ENCODE measurements around the gene NEUROG3. TPM values are rescaled to one million over a fixed set of nuclear protein-coding genes. Genes with fewer than 3 reads are reported as not detected.

Gene NEUROG3
- total and polyA plus RNA-seq, 10 of the 15 experiments (the other 5 are each of a cell fraction or from before 2014, with no cell fraction given) = not detected

DNA sequence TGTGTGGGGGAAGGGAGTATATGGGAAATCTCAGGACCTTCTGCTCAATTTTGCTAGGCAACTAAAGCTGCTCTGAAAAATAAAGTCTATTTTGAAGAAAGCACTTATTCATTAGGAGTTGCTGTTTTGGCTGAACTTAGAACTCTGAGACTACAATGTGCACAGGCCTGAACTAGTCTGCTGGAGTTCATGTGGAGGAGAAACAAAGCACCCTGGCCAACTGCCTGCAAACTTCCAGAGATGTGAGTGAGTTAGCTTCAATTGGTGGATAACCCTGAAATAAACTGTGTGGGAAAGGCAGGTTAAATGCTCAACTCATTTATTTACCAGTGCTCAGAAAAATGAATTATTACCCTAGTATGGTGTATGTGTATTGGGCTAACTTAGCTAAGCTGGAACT is 39.5 kb upstream of the NEUROG3 start (continued):
- TF ChIP-seq, protein P1, sequence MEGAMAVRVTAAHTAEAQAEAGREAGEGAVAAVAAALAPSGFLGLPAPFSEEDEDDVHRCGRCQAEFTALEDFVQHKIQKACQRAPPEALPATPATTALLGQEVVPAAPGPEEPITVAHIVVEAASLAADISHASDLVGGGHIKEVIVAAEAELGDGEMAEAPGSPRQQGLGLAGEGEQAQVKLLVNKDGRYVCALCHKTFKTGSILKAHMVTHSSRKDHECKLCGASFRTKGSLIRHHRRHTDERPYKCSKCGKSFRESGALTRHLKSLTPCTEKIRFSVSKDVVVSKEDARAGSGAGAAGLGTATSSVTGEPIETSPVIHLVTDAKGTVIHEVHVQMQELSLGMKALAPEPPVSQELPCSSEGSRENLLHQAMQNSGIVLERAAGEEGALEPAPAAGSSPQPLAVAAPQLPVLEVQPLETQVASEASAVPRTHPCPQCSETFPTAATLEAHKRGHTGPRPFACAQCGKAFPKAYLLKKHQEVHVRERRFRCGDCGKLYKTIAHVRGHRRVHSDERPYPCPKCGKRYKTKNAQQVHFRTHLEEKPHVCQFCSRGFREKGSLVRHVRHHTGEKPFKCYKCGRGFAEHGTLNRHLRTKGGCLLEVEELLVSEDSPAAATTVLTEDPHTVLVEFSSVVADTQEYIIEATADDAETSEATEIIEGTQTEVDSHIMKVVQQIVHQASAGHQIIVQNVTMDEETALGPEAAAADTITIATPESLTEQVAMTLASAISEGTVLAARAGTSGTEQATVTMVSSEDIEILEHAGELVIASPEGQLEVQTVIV (IDR thresholded peaks at IDR 0.05; ENCODE audit: borderline replicate concordance, partially characterized antibody) = no peak
- TF ChIP-seq CHD2 (IDR thresholded peaks at IDR 0.05; ENCODE audit: borderline replicate concordance, low read depth, low read length) = no peak

DNA sequence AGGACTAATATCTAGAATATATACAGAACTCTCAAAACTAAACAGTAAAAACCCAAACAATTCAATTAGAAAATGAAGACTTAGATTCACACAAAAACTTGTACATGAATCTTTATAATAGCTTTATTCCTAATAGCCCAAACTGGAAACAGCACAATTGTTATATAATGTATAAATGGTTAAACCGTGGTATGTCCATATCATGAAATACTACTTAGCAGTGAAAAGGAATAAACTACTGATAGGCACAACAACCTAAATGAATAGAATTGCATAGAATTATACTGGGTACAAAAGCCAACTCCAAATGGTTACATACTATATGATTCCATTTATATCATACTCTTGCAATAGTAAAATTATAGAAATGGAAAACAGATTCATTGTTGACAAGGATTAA is 35.9 kb upstream of the NEUROG3 start:
- no peak for TF ChIP-seq NBN (IDR thresholded peaks at IDR 0.05)
- TF ChIP-seq, protein P2, sequence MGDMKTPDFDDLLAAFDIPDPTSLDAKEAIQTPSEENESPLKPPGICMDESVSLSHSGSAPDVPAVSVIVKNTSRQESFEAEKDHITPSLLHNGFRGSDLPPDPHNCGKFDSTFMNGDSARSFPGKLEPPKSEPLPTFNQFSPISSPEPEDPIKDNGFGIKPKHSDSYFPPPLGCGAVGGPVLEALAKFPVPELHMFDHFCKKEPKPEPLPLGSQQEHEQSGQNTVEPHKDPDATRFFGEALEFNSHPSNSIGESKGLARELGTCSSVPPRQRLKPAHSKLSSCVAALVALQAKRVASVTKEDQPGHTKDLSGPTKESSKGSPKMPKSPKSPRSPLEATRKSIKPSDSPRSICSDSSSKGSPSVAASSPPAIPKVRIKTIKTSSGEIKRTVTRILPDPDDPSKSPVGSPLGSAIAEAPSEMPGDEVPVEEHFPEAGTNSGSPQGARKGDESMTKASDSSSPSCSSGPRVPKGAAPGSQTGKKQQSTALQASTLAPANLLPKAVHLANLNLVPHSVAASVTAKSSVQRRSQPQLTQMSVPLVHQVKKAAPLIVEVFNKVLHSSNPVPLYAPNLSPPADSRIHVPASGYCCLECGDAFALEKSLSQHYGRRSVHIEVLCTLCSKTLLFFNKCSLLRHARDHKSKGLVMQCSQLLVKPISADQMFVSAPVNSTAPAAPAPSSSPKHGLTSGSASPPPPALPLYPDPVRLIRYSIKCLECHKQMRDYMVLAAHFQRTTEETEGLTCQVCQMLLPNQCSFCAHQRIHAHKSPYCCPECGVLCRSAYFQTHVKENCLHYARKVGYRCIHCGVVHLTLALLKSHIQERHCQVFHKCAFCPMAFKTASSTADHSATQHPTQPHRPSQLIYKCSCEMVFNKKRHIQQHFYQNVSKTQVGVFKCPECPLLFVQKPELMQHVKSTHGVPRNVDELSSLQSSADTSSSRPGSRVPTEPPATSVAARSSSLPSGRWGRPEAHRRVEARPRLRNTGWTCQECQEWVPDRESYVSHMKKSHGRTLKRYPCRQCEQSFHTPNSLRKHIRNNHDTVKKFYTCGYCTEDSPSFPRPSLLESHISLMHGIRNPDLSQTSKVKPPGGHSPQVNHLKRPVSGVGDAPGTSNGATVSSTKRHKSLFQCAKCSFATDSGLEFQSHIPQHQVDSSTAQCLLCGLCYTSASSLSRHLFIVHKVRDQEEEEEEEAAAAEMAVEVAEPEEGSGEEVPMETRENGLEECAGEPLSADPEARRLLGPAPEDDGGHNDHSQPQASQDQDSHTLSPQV (IDR thresholded peaks at IDR 0.05) = no peak
- POLR2A ChIA-PET = no interaction called here
- Histone ChIP-seq H3K79me2 (ENCODE audit: control insufficient read depth, insufficient read depth, low read length) (no peaks in the 10 kb centered on the region), H3K36me3 (ENCODE audit: control insufficient read depth in 2 of 2, insufficient read depth in 2 of 2, low read length in 1 of 2) (no peaks in the 10 kb centered on the region), H3K4me3 (no peak overlapping the region), H3K4me2 (ENCODE audit: control insufficient read depth, insufficient read depth) (no peak overlapping the region), H3K9me3 (replicated peaks; ENCODE audit: control insufficient read depth, insufficient read depth, low read length) (no peaks in the 10 kb centered on the region; the same call in 2 of the 3 replicates), H2AFZ (ENCODE audit: control insufficient read depth, low read depth, low read length) (no peak overlapping the region), H3K9ac (ENCODE audit: control insufficient read depth, insufficient read depth, low read length) (no peak overlapping the region), H3K27me3 (replicated peaks in 1 of 2; ENCODE audit: control insufficient read depth in 2 of 2, insufficient read depth in 2 of 2, low read length in 1 of 2) (no peaks in the 10 kb centered on the region), H4K20me1 (ENCODE audit: control insufficient read depth, insufficient read depth) (no peaks in the 10 kb centered on the region), H3K4me1 (ENCODE audit: control insufficient read depth, insufficient read depth, low read length) (no peaks in the 10 kb centered on the region), H3K27ac (ENCODE audit: control insufficient read depth, insufficient read depth) (no peak overlapping the region)
- intact Hi-C loops (cut with micrococcal nuclease; ENCODE audit: unreplicated experiment) (no loop called here), in situ Hi-C loops (cut with MboI) (no loop called here)
- ATAC-seq (no peak), DNase-seq (ENCODE audit: low read depth, low spot score) (no peak), FAIRE-seq (no peak)
- CTCF ChIA-PET = no interaction called here
- BruUV-seq (replicated peaks) = no TSS peak
- 0% methylated on average over 1 of the region's 1 CpG for WGBS (ENCODE audit: insufficient coverage, insufficient replicate concordance, low lambda C conversion rate, missing lambda C conversion rate)
- RAD21 ChIA-PET (ENCODE audit: unreplicated experiment) = no interaction called here
- SMC1A ChIA-PET (ENCODE audit: uncharacterized antibody, unreplicated experiment) = no interaction called here

All from GM12878 (cell line).